H9 (cell line): ENCODE results near the gene ANAPC10. TPM values are rescaled to one million over a fixed set of nuclear protein-coding genes. Genes with fewer than 3 reads are reported as not detected.
A peak's percentile ranks its signal among the peaks of the same experiment; 100 is the strongest.

Source experiments
- DNase-seq: peaks from one replicate; pipeline ENCODE4 v3.0.0-alpha.2; 2017
- H2AFZ ChIP-seq: one replicate; pipeline ENCODE4 v1.6.1; 2013; ENCODE audit warnings: mild to moderate bottlenecking, low read length, control low read depth, moderate library complexity
- H2AK5ac ChIP-seq: 2 replicates; pipeline ENCODE4 v1.6.1; 2013; ENCODE audit warnings: low read length, control low read depth, mixed read lengths; ENCODE audit not compliant: insufficient read length
- H2BK120ac ChIP-seq: one replicate; pipeline ENCODE4 v1.6.1; 2013; ENCODE audit warnings: low read depth, mild to moderate bottlenecking, low read length, control low read depth, inconsistent platforms; ENCODE audit not compliant: poor library complexity, severe bottlenecking
- H2BK12ac ChIP-seq: 2 replicates; pipeline ENCODE4 v1.6.1; 2013; ENCODE audit warnings: low read length, control low read depth, mixed read lengths, low read depth; ENCODE audit not compliant: insufficient read length
- H2BK15ac ChIP-seq: 2 replicates; pipeline ENCODE4 v1.6.1; 2013; ENCODE audit warnings: low read depth, low read length, control low read depth
- H2BK20ac ChIP-seq: one replicate; pipeline ENCODE4 v1.6.1; 2013; ENCODE audit warnings: low read depth, mild to moderate bottlenecking, low read length, control low read depth, inconsistent platforms; ENCODE audit not compliant: poor library complexity, severe bottlenecking
- H2BK5ac ChIP-seq: 2 replicates; pipeline ENCODE4 v1.6.1; 2013; ENCODE audit warnings: low read length, control low read depth, mixed read lengths; ENCODE audit not compliant: insufficient read length
- H3K14ac ChIP-seq: 2 replicates; pipeline ENCODE4 v1.6.1; 2013; ENCODE audit warnings: low read length, control low read depth; ENCODE audit not compliant: insufficient read depth
- H3K18ac ChIP-seq: 2 replicates; pipeline ENCODE4 v1.6.1; 2013; ENCODE audit warnings: low read depth, mild to moderate bottlenecking, mixed read lengths, low read length, control low read depth; ENCODE audit not compliant: insufficient read length
- H3K23ac ChIP-seq: 2 replicates; pipeline ENCODE4 v1.6.1; 2013; ENCODE audit warnings: low read length, control low read depth, mixed read lengths, low read depth; ENCODE audit not compliant: insufficient read length
- H3K23me2 ChIP-seq: 2 replicates; pipeline ENCODE4 v1.6.1; 2013; ENCODE audit warnings: low read depth, mild to moderate bottlenecking, mixed read lengths, low read length, control low read depth; ENCODE audit not compliant: insufficient read length, poor library complexity, severe bottlenecking
- H3K27ac ChIP-seq: 2 replicates; pipeline ENCODE4 v1.5.1; 2013; ENCODE audit warnings: low read length, control low read depth, mixed read lengths, low read depth; ENCODE audit not compliant: insufficient read length
- H3K27me3 ChIP-seq: 2 replicates; pipeline ENCODE4 v1.6.1; 2013; ENCODE audit warnings: low read length, control low read depth, inconsistent platforms; ENCODE audit not compliant: insufficient read depth
- H3K4ac ChIP-seq: 2 replicates; pipeline ENCODE4 v1.6.1; 2013; ENCODE audit warnings: low read depth, mild to moderate bottlenecking, control low read depth, inconsistent platforms, low read length, moderate library complexity
- H3K4me1 ChIP-seq: 2 replicates; pipeline ENCODE4 v1.6.1; 2013; ENCODE audit warnings: low read length, control low read depth, inconsistent platforms; ENCODE audit not compliant: insufficient read depth
- H3K4me2 ChIP-seq: 2 replicates; pipeline ENCODE4 v1.6.1; 2013; ENCODE audit warnings: low read length, control low read depth, mixed read lengths; ENCODE audit not compliant: insufficient read length, insufficient read depth
- H3K56ac ChIP-seq: 2 replicates; pipeline ENCODE4 v1.6.1; 2013; ENCODE audit warnings: low read depth, mild to moderate bottlenecking, mixed read lengths, low read length, control low read depth; ENCODE audit not compliant: insufficient read length
- H3K79me1 ChIP-seq: 2 replicates; pipeline ENCODE4 v1.6.1; 2013; ENCODE audit warnings: low read depth, mild to moderate bottlenecking, moderate library complexity, low read length, control low read depth, inconsistent platforms; ENCODE audit not compliant: insufficient read depth, poor library complexity, severe bottlenecking
- H3K79me2 ChIP-seq: 2 replicates; pipeline ENCODE4 v1.6.1; 2013; ENCODE audit warnings: low read length, control low read depth, inconsistent platforms; ENCODE audit not compliant: insufficient read depth
- H3K9ac ChIP-seq: 2 replicates; pipeline ENCODE4 v1.6.1; 2013; ENCODE audit warnings: low read length, control low read depth, mixed read lengths; ENCODE audit not compliant: insufficient read length; ENCODE audit errors: extremely low read depth
- H3K9me3 ChIP-seq: one replicate; pipeline ENCODE4 v1.6.1; 2013; ENCODE audit warnings: low read depth, low read length, inconsistent platforms; ENCODE audit not compliant: control insufficient read depth
- H3T11ph ChIP-seq: one replicate; pipeline ENCODE4 v1.6.1; 2013; ENCODE audit warnings: mild to moderate bottlenecking, low read length, control low read depth, inconsistent platforms
- H4K20me1 ChIP-seq: one replicate; pipeline ENCODE4 v1.6.1; 2013; ENCODE audit not compliant: control insufficient read depth, insufficient read length, insufficient read depth
- H4K5ac ChIP-seq: 2 replicates; pipeline ENCODE4 v1.6.1; 2013; ENCODE audit warnings: low read depth, mild to moderate bottlenecking, mixed read lengths, low read length, control low read depth; ENCODE audit not compliant: insufficient read length
- H4K8ac ChIP-seq: replicated peaks from 2 replicates; pipeline ENCODE4 v1.6.1; 2013; ENCODE audit warnings: low read length, control low read depth, mixed read lengths, low read depth; ENCODE audit not compliant: insufficient read length
- H4K91ac ChIP-seq: 2 replicates; pipeline ENCODE4 v1.6.1; 2013; ENCODE audit warnings: low read depth, mild to moderate bottlenecking, moderate library complexity, mixed read lengths, low read length, control low read depth; ENCODE audit not compliant: insufficient read length
- H3K27ac Mint-ChIP-seq, 3 experiments: 2 replicates in 2 of 3; 3 replicates in 1 of 3; pipeline ENCODE4 v1.8.0; 2020 to 2021; ENCODE audit warnings: mixed read lengths in 3 of 3, mild to moderate bottlenecking in 1 of 3, moderate library complexity in 1 of 3
- H3K27me3 Mint-ChIP-seq: 2 replicates; pipeline ENCODE4 v1.8.0; 2021; ENCODE audit warnings: low read depth, mild to moderate bottlenecking, moderate library complexity, mixed read lengths
- H3K36me3 Mint-ChIP-seq, 3 experiments: 2 replicates in 2 of 3; 3 replicates in 1 of 3; pipeline ENCODE4 v1.8.0; 2020 to 2021; ENCODE audit warnings: low read depth in 3 of 3, mixed read lengths in 3 of 3; ENCODE audit not compliant: insufficient read depth in 1 of 3
- H3K4me1 Mint-ChIP-seq, 2 experiments: 2 replicates each; pipeline ENCODE4 v1.8.0; 2020; ENCODE audit warnings: mixed read lengths in 2 of 2
- H3K4me3 Mint-ChIP-seq, 2 experiments: 2 replicates in 1 of 2; 3 replicates in 1 of 2; pipeline ENCODE4 v1.8.0; 2020 to 2021; ENCODE audit warnings: mild to moderate bottlenecking in 2 of 2, mixed read lengths in 2 of 2, moderate library complexity in 1 of 2
- H3K9me3 Mint-ChIP-seq, 2 experiments: 2 replicates in 1 of 2; 3 replicates in 1 of 2; pipeline ENCODE4 v1.8.0; 2020; ENCODE audit warnings: mild to moderate bottlenecking in 2 of 2, mixed read lengths in 2 of 2, moderate library complexity in 1 of 2
- WGBS: extraction: QIAGEN DNeasy Blood & Tissue Kit; methylation state at CpG from one replicate; pipeline ENCODE4 v1.1.7; 2013; ENCODE audit warnings: missing lambda C conversion rate, low lambda C conversion rate, mixed read lengths; ENCODE audit not compliant: insufficient read length; ENCODE audit errors: extremely low coverage; 5-methylcytosine and 5-hydroxymethylcytosine counted together
- total RNA-seq: library from RNA; stranded (reverse); gene quantifications from 2 replicates; pipeline ENCODE4 v1.2.1, GENCODE V29; 2021
- TF ChIP-seq, protein P1 (sequence below): fragments of 200-600 bp; sonication (generic); conservative IDR thresholded peaks from 3 replicates; pipeline ENCODE4 v1.8.0; 2021; ENCODE audit warnings: antibody characterized with exemption, mild to moderate bottlenecking

The ANAPC10 gene
- total RNA-seq, 1 experiment from 2014 or later, result 25.3 TPM

DNA sequence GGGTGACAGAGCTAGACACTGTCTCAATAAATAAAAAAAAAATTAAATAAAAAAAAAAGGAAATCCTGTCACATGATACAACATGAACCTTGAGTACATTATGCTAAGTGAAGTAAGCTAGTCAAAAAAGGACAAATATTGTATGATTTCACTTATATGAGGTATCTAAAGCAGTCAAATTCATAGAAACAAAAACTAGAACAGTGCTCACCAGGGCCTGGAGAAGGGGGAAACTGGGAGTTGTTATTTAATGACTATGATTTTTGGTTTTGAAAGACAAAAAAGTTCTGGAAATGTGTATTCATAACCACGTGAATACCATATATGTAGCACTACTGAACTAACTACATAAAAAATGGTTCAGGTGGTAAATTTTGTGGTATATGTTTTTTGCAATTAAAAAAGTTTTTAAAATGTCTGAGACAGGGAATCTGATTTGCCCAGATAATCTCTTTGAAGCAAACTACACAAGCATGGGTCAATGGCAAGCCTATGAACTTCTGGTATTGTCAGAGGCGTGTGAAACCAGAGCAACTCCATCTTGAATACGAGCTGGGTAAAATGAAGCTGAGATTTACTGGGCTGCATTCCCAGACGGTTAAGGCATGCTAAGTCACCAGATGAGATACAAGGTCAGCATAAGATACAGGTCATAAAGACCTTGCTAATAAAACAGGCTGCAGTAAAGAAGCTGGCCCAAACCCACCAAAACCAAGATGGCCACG lies 42.3 kb downstream of the ANAPC10 start:
- Histone ChIP-seq H2AFZ (no peak overlapping the region), H3K4me2 (no peak overlapping the region), H2BK120ac (no peak overlapping the region), H3K23ac (no peak overlapping the region), H3K79me2 (no peaks in the 10 kb centered on the region; the same call in 1 of the 2 replicates), H3K4me1 (no peaks in the 10 kb centered on the region), H3T11ph (no peak overlapping the region), H3K79me1 (no peaks in the 10 kb centered on the region), H4K8ac (no peak overlapping the region), H2AK5ac (no peak overlapping the region), H4K5ac (no peak overlapping the region), H3K9ac (no peak overlapping the region), H3K23me2 (no peaks in the 10 kb centered on the region), H4K20me1 (no peaks in the 10 kb centered on the region), H3K56ac (no peak overlapping the region), H3K27ac (no peak overlapping the region), H4K91ac (no peak overlapping the region), H2BK20ac (no peak overlapping the region), H3K18ac (no peak overlapping the region), H2BK15ac (no peak overlapping the region), H3K4ac (no peak overlapping the region), H3K9me3 (no peaks in the 10 kb centered on the region), H2BK5ac (no peak overlapping the region), H3K14ac (no peak overlapping the region), H2BK12ac (no peak overlapping the region), H3K27me3 (no peaks in the 10 kb centered on the region)
- Mint-ChIP-seq H3K4me3 (no peak overlapping the region), H3K27ac (peak overlapping the region in 1 of 3 experiments; percentile 55; a peak in 1 of 7 replicates), H3K4me1 (peaks cover 0 to 4% of the 10 kb centered on the region in 2 experiments; a peak in 3 of 4 replicates), H3K36me3 (peaks cover 3 to 12% (median 6%) of the 10 kb centered on the region in 3 experiments; a peak in 4 of 7 replicates), H3K27me3 (no peaks in the 10 kb centered on the region), H3K9me3 (no peaks in the 10 kb centered on the region)
- no CpG with 5 or more reads among the region's 5 CpGs for WGBS
- no peak for DNase-seq
- TF ChIP-seq, protein P1, sequence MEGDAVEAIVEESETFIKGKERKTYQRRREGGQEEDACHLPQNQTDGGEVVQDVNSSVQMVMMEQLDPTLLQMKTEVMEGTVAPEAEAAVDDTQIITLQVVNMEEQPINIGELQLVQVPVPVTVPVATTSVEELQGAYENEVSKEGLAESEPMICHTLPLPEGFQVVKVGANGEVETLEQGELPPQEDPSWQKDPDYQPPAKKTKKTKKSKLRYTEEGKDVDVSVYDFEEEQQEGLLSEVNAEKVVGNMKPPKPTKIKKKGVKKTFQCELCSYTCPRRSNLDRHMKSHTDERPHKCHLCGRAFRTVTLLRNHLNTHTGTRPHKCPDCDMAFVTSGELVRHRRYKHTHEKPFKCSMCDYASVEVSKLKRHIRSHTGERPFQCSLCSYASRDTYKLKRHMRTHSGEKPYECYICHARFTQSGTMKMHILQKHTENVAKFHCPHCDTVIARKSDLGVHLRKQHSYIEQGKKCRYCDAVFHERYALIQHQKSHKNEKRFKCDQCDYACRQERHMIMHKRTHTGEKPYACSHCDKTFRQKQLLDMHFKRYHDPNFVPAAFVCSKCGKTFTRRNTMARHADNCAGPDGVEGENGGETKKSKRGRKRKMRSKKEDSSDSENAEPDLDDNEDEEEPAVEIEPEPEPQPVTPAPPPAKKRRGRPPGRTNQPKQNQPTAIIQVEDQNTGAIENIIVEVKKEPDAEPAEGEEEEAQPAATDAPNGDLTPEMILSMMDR, result no peak
